Stimulated activated CD4-positive, alpha-beta T cell treated with anti-CD3 and anti-CD28 coated beads, Interleukin-1b, Interleukin-23, amount 100 ng/mL, for 48 hours (primary cell): ENCODE measurements around the gene UBAC1.
A peak's percentile ranks its signal among the peaks of the same experiment; 100 is the strongest.
"Not testable (repeated sequence)": the region's sequence is repeated elsewhere in the genome, so short reads cannot be mapped to it uniquely, and the experiment has no call there.

Experiments used
- DNase-seq: peaks from one replicate; pipeline ENCODE4 v3.0.0-alpha.2; 2020

UBAC1 gene

GRCh38 chr9:135893104-135893503, 68.1 kb downstream of the UBAC1 start:
- no peak for DNase-seq

DNA sequence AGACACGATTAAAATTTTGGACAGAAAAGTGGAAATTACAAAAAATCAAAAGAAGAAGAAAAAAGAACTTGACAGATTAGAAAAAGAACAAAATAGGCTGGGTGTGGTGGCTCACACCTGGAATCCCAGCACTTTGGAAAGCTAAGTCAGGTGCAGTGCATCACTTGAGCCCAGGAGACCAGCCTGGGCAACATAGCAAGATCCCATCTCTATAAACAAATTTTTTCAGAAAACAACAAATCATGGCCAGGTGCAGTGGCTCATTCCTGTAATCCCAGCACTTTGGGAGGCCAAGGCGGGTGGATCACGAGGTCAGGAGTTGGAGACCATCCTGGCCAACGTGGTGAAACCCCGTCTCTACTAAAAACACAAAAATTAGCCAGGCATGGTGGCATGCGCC, 68.8 kb downstream of the UBAC1 start:
- DNase-seq: not testable (repeated sequence)

- no peak for DNase-seq
These were observed 70.0 kb downstream of the UBAC1 start for GRCh38 chr9:135891027-135891631.

DNA sequence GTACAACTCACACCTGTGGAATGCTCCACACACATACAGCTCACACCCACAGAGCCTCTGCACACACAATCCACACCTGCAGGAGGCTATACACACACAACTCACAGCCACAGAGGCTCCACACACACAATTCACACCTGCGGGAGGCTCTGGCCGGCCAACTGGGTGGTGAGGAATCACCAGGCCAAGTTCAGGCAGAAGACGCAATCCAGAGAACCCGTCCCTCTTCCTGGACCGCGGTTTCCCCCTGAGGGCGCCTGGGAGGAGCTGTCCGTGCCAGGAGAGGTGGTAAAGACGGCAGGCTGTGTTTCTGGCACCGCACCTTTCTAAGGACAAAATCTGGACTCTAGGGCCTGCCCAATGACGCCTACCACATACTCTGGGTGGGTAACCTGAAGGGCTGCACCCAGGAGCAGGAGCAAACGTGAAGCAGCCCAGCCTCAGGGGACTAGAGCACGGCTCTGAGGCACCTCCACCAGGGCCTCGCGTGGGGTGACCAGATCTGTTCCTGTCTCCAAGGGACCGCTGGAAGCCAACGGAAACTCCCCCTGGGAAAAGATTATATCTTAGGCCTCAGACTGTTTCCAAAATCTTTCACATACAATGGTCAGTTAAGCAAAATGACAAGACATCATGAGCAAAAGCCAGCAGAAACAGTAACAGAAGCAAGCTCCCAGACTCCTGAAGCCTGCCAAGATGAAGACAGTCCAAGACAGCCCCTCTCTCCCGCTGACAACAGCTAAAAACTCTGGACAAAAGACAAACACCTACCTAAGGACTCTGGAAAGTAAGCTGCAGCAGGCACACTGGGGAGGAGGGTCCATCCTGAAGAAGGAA, 70.8 kb downstream of the UBAC1 start:
- DNase-seq: no peak

DNA sequence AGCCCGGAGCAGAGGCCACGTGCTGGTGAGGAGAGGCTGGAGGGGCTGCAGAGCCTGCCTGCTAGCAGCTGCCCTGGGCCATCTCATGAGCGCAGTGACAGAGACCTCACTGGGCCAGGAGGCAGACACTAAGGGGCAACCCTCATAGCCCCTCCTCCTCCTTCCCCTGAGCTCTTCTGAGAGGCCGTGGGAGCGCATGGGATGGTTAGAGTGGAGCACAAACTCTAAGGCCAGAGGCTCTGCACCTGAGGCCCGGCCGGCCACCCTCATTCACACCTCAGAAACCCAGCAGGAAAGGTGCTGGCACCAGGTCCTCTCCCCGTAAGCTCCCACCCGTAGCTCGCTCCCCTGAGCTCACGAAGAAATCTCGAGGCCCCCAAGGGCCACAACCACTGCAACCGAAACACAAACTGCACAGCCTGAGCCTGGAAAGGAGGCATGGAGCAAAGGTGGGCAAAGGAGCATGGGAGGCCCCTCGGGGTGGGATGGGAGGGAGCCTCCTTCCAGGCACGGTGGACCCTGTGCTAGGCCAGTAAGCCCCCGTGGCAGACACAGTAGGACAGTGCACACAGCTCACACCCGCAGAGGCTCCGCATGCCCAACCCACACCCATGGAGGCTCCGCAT, 71.5 kb downstream of the UBAC1 start:
- DNase-seq: no peak

GRCh38 chr9:135888766-135889394, 72.3 kb downstream of the UBAC1 start:
- DNase-seq: no peak

GRCh38 chr9:135888126-135888765, 72.9 kb downstream of the UBAC1 start:
- DNase-seq: no peak

GRCh38 chr9:135887585-135888050, 73.6 kb downstream of the UBAC1 start:
- DNase-seq: peak; percentile 69

- DNase-seq: no peak
These were observed 74.1 kb downstream of the UBAC1 start for GRCh38 chr9:135887021-135887507.

DNA sequence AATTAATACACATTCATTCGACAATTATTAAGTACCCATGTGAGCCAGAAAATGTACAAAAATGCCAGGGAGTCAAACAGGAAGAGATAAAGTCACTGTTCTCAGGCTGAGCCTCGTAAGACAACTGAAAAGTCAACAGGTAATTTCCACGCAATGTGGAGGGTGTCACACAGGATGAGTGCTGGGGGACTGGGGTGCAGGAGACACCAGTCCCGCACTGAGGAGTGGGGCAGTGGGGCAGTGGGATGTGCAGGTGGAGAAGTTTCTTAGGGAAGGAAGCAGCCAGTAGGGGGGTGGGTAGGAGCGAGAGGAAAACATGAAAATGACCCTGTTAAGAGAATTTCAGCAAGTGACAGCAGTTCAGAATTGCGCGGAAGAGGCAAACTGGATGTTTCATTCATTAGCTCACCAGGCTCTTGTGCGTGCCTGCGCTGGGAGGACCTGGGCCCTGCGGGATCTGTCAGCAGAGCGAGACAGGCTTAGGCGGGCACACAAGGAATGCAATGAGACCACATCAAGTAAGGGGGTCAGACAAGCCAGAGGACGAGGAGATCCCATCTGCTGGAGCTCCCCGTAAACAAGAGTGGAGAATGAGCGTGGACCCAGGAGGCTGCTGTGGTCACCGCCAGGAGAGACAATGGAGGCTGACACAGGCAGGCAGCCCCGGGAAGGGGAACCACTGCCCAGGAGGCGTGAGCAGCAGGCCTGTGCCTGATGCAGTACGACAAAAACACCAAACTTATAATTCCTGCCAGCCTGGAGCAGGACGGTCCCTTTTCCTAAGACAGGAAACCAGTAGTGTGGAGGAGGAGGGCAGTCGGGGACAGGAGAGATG, 74.8 kb downstream of the UBAC1 start:
- DNase-seq: no peak

DNA sequence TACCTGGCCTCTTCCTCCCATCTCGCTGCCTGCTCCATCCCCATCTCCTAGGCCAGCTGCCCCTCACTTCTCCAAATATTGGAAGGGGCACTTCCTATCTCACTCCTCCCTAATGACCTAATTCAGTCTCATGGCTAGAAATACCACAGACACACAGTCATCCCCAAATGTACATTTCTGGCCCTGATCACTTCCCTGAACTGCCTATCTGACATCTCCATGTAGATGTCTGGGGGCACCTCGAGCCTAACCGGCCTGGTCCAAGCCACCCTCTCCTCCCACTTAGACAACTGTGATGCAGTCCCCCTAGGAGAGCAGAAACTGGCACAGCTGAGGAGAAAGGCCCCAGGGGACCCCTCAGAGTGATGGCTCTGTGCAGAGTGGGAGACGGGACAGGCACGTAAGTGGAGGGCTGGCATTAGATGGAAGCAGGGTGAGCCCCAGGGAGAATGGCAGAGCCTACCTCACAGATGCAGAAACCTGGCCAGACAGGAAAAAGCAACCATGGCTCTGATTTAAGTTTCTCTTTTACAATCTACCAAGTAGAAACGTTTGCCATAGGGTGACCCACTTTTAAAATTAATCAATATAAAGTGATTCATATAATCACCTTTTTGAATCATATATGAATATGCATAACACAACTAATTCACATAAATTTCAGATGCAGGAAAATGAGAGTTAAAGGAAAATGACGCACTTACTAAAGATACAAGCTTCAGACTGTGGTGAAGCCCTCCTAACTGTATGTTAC, 75.9 kb downstream of the UBAC1 start:
- no peak for DNase-seq

GRCh38 chr9:135884328-135885035, 76.7 kb downstream of the UBAC1 start:
- DNase-seq: no peak

DNA sequence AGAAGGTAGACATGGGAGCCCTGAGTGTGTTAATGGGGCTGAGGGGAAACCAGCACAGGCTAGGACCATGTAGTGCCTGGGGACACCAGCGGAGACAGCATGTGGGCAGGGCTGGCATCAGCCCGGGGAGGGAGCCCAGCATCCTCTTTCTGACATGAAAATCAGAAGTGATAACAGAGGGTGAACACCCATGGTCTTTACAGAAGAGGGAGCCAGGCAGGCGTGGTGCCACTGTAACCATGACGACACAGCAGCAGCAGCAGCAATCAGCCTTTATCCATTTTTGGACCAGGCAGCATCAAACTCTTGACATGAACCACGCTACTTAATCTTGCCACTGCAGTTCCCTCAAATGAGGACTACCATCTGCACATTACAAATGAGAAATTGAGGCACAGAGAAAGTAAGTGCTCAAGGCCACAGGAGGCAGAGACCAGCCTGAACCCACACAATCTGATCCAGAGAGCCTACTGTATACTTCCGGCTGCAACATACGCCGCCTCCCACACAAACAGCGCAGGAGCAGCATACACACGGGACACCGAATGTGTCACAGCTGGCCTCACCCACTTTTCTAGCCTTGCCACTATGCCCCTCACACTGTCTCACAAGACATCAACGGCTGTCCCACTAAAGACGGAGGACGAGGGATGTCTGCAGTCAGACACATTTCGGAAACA, 77.6 kb downstream of the UBAC1 start:
- DNase-seq: no peak
